Fibroblast of mammary gland (primary cell): ENCODE measurements around the gene PLEKHG5.
"Not testable (repeated sequence)": the region's sequence is repeated elsewhere in the genome, so short reads cannot be mapped to it uniquely, and the experiment has no call there.

Experiments used
- DNase-seq: peaks from one replicate; pipeline ENCODE4 v3.0.0-alpha.2; 2010; ENCODE audit warnings: low read depth
- H3K4me3 ChIP-seq: 2 replicates; pipeline ENCODE4 v1.5.1; 2011; ENCODE audit warnings: low read depth, mild to moderate bottlenecking, low read length, moderate library complexity; ENCODE audit not compliant: control insufficient read depth
- TF ChIP-seq, protein P1 (sequence below): conservative IDR thresholded peaks from 2 replicates; pipeline ENCODE4 v1.5.1; 2011; ENCODE audit warnings: low read depth, low read length, inconsistent platforms; ENCODE audit not compliant: control insufficient read depth, insufficient read depth

PLEKHG5 gene

DNA sequence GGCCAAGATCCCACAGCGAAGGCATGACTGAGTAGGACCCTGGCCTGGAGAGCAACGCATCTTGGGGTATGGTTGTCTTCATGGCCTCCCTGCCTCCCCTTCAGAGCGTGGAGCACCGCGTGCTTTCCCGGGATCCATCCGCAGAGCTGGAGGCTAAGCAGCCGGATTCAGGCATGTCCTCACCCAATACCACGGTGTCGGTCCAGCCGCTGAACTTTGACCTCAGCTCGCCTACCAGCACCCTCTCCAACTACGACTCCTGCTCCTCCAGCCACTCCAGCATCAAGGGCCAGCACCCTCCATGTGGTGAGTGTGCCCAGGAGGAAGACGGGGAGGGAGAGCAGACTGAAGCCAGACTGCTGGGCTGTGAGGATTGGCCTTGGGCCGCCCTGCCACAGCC lies 47.1 kb downstream of the PLEKHG5 start:
- TF ChIP-seq, protein P1, sequence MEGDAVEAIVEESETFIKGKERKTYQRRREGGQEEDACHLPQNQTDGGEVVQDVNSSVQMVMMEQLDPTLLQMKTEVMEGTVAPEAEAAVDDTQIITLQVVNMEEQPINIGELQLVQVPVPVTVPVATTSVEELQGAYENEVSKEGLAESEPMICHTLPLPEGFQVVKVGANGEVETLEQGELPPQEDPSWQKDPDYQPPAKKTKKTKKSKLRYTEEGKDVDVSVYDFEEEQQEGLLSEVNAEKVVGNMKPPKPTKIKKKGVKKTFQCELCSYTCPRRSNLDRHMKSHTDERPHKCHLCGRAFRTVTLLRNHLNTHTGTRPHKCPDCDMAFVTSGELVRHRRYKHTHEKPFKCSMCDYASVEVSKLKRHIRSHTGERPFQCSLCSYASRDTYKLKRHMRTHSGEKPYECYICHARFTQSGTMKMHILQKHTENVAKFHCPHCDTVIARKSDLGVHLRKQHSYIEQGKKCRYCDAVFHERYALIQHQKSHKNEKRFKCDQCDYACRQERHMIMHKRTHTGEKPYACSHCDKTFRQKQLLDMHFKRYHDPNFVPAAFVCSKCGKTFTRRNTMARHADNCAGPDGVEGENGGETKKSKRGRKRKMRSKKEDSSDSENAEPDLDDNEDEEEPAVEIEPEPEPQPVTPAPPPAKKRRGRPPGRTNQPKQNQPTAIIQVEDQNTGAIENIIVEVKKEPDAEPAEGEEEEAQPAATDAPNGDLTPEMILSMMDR = no peak
- no peak overlapping the region for H3K4me3 ChIP-seq
- no peak for DNase-seq

DNA sequence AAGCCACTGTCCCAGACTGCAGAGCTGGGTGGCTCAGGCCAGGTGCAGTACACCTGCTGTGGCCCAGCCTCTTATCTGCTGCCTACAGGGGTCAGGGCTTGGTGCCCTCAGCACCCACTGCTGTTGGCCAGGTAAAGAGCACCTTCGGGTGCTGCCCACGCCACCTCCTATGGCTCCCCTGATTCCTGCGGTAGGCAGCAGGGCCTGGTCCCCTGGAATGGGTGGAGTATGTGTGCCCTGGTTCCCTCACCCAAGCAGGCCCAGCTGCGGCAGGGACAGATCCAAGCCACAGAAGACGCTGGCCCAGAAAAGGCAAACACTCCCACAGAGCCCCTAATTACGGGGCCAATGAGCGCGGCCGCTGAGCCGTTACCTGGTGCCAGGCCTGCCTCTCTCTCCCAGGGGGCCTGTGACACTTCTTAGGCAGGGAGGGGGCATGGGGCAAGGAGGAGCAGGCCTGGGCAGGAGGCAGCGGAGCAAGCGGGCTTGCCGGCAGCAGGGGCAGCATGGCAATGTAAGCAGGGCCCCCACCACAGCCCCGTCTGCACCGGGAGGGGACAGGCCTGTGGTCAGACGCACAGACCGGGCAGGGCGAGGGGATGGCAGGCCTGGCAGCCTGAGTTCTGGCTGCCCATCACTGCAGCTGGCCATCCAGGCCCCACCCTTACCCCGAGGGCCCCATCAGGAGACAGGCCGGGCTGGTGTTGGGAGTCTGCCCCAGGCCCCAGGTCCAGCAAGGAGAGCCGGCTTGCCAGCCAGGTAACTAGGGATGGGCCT lies 47.9 kb downstream of the PLEKHG5 start:
- TF ChIP-seq, protein P1 = no peak
- no peak for DNase-seq
- H3K4me3 ChIP-seq = no peak overlapping the region

DNA sequence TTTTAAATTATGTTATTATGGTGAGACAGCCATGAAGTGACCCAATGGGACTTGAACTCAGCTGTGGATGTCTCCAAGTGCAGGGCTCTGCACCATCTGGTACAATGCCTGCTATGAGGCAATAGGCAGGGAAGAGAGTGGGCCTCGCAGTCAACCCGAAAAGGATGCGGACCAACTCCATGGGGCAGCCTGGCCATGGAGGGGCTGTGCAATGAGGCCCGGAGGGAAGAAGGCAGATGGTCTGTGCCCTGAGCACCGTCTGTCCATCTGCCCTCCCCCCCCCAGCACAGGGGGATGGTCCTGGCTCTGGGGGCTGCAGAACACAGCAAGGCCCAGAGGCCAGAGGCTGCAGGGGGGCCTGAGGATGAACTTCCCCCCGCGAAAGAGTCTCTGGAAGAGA lies 49.9 kb downstream of the PLEKHG5 start:
- no peak for DNase-seq
- TF ChIP-seq, protein P1 = no peak
- H3K4me3 ChIP-seq = no peak overlapping the region

DNA sequence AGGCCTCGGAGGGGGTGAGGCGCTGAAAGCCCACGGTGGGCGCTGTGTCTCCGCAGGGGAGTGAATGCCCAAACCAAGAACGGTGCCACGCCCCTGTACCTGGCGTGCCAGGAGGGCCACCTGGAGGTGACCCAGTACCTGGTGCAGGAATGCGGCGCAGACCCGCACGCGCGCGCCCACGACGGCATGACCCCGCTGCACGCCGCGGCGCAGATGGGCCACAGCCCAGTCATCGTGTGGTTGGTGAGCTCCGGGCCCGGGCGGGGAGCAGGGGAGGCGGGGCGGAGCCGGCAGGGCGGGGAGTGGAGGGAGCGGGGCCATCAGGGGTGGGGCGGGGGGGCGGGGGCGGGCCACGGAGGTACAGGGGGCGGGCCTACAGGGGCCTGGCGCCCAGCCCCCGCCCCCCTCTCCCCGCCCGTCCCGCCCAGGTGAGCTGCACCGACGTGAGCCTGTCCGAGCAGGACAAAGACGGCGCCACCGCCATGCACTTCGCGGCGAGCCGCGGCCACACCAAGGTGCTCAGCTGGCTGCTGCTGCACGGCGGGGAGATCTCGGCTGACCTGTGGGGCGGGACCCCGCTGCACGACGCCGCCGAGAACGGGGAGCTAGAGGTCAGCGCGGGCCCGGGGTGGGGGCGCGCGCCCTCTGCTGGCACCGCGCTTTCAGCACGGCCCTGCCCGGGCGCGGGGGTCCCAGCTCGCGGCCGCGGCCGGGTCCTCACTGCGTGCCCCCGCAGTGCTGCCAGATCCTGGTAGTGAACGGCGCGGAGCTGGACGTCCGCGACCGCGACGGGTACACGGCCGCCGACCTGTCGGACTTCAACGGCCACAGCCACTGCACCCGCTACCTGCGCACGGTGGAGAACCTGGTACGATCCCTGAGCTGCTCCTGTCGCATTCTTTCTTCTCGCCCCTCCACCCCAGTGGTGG lies 51.0 kb downstream of the PLEKHG5 start:
- DNase-seq = peak; percentile 33
- TF ChIP-seq, protein P1 = no peak
- H3K4me3 ChIP-seq = no peak overlapping the region

DNA sequence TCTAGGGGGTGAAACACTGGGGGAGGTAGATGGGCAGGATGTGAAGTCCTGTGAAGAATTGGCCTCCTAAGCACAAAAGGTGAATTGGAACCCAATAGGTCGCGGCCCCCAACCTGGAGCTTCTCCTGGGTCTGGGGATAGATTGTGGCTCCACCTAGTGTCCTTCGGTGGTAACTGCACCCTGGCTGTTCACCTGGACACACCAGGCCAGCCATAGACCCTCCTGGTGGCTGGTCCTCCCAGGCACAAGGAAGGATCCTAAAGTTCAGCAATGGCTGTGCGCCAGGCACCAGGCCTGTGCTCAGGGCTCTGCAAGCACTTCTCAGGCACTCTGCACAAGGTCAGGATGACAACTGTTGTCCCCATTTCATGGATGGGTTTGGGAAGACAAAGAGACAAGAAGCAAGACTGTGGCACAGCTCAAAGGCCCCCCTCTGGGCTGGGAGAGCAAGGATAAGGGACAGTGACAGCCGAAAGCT lies 53.4 kb downstream of the PLEKHG5 start:
- no peak overlapping the region for H3K4me3 ChIP-seq
- TF ChIP-seq, protein P1 = peak; percentile 81
- peak; percentile 41 for DNase-seq

DNA sequence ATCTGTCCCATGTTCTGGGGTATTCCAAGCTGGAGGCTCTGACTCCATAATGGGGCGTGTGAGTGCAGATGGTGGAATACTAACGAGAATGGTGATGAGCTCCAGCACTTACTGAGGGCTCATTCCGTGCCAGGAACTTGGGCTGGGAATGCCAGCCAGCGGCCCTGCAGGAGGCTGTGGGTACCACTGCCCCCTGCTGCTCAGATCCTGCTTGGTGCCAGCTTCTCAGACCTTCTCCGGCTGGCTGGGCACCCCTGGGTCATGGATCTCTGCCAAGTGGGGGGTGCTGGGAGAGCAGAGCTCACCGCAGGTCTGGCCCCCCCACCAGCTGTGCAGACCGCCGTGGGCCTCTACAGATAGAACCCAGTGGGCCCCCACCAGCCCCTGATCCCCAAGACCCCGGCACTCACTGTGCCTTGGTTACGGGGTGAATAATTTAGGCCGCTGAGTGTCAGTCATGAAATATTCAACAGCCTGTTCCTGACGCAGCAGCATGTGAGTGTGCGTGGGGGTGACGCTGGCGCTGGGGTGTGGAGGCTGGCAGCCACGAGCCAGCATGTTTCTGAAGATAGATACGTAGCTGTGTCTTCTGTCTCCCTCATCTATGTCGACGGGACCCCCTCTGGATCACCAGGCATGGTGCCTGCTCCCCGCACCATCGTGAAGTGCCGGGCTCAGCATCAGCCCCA lies 54.3 kb downstream of the PLEKHG5 start:
- DNase-seq, H3K4me3 ChIP-seq: not testable (repeated sequence)

DNA sequence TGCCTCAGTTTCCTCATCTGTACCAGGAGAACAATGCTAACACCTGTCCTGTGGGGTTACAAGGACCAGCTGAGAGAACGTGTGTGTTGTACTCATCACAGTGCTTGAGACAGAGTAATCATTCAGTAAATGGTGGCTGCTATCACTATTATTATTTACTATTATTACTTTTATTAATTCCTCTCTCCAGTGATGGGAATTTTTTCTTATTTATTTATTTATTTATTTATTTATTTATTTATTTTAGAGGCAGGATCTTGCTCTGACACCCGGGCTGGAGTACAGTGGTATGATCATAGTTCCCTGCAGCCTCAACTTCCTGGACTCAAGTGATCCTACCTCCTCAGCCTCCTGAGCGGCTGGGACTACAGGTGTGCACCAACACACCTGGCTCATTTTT lies 55.2 kb downstream of the PLEKHG5 start:
- DNase-seq, H3K4me3 ChIP-seq: not testable (repeated sequence)
